GM19455 (cell line): ENCODE results near the gene ECHS1.
"Not testable (repeated sequence)": the region's sequence is repeated elsewhere in the genome, so short reads cannot be mapped to it uniquely, and the experiment has no call there.

Experiments used
- ATAC-seq: cut with Tn5 transposase; IDR thresholded peaks from one replicate; pipeline ENCODE4 v1.9.1; 2021; ENCODE audit not compliant: unreplicated experiment

Gene ECHS1

DNA sequence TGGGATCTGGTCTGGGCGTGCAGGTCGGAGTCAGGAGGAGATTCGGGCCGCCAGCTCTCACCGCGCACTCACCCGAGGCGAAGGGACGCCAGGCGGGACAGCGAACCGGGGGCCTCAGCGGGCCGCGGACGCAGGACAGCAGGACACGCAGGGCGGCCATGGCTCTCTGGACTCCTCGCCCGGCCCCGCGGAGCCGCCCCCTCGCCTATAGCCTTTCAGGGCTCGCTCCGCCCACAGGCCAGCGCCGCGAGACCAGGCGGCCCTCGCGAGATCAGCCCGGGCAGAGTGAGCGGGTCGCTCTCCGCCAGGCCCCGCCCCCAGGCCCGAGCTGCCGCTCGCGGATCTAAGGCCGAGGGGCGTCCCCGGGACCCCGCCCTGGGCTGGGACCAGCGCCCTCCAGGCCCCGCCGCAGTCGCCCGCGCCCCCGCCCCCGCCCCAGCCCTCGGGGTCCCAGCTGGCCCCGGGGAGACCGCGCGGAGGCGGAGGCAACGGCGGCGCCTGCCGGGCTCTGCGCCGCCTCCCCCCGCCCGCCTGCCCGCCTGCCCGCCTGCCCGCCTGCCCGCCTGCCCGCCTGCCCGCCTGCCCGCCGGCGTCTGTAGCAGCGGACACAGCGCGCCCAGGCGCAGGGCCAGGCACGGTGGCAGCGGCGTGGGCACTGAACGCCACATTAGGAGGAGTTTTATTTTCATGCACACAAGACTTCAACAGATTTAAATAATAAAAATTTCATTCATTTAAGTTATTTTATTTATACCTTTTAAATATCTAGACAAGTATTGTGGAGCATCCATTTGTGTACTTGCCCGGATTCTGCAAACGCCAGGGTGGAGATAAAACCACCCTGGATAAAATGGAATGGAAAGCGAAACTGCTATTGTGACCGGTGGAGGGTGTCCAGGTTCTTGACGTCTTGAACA is at the start of gene ECHS1:
TSS of gene ECHS1 (minus strand) at position 181 of the 917 bp plus-strand sequence. CDS start at position 160, 21 bp downstream.
- ATAC-seq = peak; percentile 97

DNA sequence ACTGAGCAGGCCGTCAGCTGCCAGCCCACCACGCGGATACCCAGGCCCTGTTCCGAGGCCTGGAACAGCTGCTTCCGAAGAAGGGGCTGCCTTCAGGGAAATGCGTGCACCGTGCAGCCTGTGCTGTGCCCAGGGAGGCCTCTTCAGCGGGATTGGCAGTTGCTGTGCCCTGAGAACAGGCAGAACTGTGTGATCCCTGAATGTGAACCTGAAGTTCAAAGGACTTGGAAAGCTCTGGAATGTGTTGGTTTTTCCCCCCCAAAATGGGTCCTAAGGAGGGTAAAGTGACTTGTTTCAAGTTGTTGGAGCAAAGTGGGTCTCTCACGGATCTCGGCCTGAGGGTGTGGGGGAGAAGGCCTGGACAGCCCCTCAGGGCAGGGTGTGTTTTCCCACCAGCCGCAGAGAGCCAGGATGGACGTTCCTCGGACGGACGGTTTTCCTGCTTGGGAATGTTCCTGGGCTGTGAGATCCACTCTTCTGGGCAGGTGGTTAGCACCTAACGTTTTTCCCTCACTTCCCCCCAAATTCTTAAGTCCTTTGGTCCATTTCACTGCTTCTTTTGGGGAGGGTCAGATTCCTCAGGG is 49.2 kb upstream of the ECHS1 start:
- no peak for ATAC-seq

GRCh38 chr10:133421336-133422222 is 48.4 kb upstream of the ECHS1 start:
- ATAC-seq = no peak

- ATAC-seq = no peak
Observed at GRCh38 chr10:133420579-133420978, 47.4 kb upstream of the ECHS1 start.

GRCh38 chr10:133420028-133420427 is 46.9 kb upstream of the ECHS1 start:
- ATAC-seq = no peak

- no peak for ATAC-seq
Observed at GRCh38 chr10:133419211-133419950, 46.2 kb upstream of the ECHS1 start.

- no peak for ATAC-seq
Observed at GRCh38 chr10:133418289-133418993, 45.3 kb upstream of the ECHS1 start.

GRCh38 chr10:133415752-133416151 is 42.6 kb upstream of the ECHS1 start:
- ATAC-seq = no peak

- ATAC-seq = not testable (repeated sequence)
Observed at GRCh38 chr10:133414401-133414800, 41.2 kb upstream of the ECHS1 start.

- ATAC-seq = no peak
Observed at GRCh38 chr10:133412381-133412711, 39.2 kb upstream of the ECHS1 start.

DNA sequence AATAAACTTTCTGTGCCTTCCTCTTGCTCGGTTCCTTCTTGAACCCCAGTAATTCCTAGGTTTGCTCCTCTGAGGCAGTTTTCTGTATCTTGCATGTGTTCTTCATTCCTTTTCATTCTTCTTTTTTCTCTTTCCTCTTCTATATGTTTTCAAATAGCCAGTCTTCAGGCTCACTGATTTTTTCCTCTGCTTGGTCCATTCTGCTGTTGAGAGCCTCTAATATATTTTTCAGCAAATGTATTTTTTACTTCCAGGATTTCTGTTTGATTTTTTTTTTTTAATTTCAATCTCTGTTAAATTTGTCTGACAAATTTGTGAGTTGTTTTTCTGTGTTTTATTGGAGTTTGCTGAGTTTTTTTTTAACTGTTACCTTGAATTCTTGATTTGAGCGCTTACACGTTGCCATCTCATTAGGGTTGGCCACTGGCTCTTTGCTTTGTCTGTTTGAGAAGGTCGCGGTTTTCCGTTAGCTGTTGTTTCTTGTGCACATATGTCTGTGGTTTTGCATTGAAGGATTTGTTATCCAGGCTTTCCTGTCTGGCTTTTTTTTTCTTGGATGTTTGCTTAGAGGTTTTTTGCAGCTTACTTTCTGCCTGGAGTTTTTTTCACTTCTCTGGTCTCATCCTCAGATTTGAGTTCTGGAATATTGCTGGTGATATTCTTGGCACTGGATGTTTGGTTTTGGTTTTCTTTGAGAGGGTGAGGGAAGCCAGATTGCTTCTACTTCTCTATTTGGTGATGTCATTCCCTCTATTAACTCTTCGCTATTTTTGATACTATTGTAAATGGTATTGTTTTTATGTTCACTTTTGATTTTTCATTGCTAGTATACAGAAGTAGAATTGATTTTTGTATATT is 38.6 kb upstream of the ECHS1 start:
- no peak for ATAC-seq

DNA sequence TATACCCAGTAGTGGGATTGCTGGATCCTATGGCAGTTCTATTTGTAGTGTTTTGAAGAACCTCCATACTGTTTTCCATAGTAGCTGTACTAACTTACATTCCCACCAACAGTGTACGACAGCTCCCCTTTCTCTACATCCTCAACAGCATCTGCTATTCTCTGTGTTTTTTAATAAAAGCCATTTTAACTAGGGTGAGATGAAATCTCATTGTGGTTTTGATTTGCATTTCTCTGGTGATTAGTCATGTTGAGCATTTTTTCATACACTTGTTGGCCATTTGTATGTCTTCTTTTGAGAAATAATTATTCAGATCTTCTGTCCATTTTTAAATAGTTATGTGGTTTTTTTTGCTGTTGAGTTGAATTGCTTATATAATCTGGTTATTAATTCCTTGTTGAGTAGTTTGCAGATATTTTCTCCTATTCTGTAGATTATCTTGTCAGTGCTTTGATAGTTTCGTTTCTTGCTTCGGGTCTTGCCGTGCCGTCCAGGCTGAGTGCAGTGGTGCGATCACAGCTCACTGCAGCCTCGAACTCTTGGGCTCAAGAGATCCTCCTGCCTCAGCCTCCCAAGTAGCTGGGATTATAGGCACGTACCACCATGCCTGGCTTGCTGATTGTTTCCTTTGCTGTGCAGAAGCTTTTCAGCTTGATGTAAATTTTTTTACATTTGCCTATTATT is 32.8 kb upstream of the ECHS1 start:
- no peak for ATAC-seq

- no peak for ATAC-seq
Observed at GRCh38 chr10:133405272-133405671, 32.1 kb upstream of the ECHS1 start.

DNA sequence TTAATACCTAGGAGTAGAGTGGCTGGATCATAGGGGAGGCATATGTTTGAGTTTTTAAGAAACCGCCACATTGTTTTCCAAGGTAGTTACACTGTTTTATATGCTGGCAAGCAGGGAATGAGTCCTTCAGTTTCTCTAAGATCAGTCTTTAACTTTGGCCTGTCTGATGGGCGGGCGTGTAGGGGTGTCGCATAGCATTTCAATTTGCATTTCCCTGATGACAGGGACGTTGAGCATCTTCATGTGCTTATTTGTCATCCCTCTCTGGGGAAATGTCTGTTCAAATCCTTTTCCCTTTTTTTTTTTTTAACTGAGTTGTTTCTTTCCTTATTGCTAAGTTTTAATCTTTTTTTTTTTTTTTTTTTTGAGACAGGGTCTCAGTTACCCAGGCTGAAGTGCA is 30.6 kb upstream of the ECHS1 start:
- no peak for ATAC-seq

- ATAC-seq = no peak
Observed at GRCh38 chr10:133403359-133403758, 30.2 kb upstream of the ECHS1 start.

- no peak for ATAC-seq
Observed at GRCh38 chr10:133401981-133402725, 29.0 kb upstream of the ECHS1 start.

- ATAC-seq = peak; percentile 19
Observed at GRCh38 chr10:133401500-133401899, 28.3 kb upstream of the ECHS1 start.
